GM19193 (cell line): ENCODE data around the gene PMVK.

Source experiments
- POLR2A ChIP-seq: IDR thresholded peaks from 4 replicates; pipeline ENCODE4 v1.6.1; 2011; ENCODE audit not compliant: insufficient read depth, insufficient read length; ENCODE audit errors: extremely low read depth

The PMVK gene

DNA sequence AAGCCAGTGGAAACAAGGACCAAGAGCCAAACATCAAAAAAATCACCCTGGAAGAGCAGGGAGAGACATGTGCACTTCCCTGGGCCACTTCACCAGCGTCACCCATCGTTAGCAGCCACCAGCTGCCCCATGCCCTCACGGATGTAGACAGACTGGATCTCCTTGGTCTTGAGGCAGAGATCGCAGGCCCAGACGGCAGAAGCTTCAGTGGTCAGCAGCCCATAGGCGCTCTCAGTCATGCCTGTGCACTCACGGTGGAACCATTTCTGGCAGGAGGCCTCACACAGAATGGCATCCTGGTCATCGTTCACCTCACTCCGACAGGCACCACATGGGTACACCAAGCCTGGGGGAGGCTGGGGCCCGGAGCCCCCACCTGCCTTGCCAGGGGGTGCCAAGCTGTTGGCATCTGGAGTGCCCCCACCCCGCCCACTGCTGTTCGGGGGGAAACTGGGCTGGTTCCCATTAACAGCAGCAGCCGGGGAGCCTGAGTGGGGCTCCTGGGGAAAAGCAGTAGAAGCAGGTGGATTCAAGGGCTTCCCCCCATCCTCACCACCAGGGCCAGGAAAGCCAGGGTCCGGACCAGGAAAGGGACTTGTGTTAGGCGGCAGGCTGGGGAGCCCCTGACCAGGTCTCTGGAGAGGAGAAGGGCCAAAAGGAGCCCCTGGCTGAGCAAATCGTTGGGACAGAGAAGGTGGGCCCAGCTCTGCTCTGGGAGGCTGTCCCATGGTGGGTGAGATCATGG is 22.3 kb upstream of the PMVK start:
- no peak for TF ChIP-seq POLR2A

DNA sequence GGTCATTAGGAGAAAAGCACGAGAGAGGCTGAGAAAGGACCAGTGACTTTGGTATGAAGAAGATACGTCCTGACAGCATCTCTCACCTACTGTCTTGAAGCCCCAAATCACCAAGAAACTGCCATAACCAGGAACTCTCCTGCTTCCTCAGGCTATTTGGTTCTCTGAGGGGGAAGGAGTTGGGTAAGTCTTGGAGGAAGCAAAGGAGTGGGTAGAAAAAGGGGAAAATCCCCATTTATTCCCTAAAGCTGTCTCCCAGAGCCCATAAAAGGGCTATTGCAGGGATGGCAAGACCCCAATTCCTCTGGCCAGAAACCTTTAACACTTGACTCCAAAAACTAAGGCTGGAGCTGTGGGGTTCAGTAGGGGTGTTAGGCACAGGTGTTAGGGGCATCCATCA is 21.5 kb upstream of the PMVK start:
- TF ChIP-seq POLR2A, result no peak

DNA sequence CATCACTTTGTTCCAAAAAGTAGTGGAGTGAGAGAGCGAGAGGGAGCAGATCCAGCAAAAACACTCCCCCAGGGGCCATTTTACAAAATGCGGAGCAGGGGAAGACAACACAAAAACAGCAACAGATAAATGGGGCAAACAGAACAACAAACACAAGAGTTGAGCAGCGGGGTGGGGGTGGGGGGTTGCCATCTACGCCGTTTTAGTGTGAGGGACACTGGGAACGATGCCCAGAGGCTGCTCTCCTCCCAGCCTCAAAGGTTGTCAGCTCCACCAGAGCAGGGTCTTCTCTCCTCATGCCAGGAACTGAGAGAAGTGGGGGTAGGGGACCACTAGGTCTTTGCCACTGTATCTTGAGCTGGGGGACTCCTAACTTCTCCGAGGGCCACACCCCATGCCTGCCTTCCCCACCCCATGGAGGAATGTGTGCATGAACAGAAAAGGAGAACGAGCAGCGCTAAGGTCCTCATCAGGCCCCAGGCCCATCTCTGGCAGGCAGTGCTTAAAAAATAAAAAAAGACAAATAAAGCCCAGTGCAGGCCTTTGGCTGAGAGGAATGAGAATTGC is 20.7 kb upstream of the PMVK start:
- TF ChIP-seq POLR2A, result no peak

DNA sequence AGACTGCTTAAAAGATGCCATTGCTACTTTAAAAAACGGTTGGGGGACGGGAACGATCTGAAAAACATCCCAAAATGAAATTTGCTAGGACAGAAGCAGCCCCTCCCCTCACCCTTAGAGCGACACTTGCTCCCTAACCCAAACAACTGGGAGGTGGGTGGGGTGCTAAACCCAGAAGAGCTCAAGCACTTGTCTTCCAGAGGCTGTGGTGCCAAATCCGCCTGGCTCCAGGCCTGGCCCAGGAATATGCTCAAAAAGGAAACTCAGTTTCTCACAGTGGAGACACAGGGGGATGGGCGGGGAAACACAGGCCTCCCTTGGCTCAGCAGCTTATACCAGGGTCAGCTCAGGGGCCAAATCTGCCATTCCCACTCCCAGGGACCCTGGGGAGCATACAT is 20.0 kb upstream of the PMVK start:
- no peak for TF ChIP-seq POLR2A

DNA sequence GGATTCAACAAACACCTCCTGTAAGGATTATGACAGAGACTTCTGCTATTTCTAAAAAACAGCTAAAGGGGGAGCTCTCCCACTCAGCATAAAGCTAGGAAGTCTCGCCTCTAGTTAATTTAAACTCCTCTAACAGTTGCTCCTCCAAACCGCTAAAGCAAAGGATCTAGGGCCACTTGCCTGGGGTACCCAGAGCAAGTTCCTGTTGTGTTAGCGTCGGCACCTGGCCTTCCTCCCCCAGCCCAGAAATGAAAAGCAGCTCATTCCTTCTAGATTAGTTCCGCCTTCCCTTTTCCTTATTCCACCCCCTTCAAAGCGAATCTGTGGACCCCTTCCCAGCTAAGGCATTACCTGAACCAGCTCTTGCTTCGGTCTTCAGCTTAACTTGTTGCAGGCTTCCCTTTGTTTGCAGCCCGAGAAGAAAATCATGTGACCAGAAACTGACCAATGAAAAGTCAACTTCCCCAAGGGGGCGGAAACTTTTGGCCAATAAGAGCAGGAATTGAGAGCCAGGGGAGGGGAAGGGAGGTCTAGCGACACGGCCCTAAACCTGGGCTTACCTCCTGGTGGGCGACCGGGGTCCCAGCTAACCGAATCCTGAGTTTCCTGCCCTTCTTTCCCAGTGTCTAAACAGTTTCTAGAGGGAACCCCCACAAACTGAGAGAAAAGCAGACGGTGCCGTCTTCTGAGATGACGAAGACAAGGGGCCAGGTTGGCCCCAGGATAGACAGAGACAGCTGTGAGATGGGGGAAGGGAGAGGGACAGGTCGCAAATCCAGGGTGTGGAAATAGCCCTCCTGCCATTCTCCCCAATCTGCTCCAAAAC is 19.4 kb upstream of the PMVK start, which contains the start of gene PBXIP1:
Gene PBXIP1, minus strand, starts transcription at position 382 of the 826 bp plus-strand sequence. CDS start 2,378 bp downstream, outside the sequence.
- no peak for TF ChIP-seq POLR2A

DNA sequence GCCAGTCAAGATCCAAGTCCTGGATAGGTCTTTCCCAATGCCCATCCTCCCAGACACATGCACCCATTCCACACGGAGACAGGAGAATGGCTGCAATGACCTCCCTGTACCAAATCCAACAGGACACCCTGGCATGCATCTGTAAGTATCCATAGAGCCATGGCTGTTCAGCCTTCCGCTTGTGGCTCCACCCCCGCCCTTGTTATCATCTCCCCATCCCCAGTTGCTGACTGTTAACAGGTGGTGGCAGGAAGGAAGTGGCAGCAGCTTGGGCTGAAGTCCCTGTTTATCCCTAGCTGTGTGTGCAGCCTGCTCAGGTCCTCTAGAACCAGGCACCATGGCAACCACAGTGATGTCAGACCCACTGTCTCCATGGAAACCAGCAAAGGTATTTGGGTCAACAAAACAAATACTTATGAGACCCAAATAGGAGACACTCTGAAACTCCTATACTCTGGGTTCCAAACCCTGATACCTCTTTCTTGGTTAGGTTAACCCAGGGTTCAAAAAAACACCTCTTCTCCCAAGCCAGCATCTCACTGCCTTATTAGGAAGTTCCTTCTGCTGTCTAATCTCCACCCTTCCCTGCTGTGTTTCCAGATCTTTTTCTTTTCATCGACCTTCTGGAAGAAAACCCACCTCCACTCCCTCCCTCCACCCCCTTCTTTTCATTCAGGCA is 18.7 kb upstream of the PMVK start:
- peak; percentile 42 for TF ChIP-seq POLR2A

DNA sequence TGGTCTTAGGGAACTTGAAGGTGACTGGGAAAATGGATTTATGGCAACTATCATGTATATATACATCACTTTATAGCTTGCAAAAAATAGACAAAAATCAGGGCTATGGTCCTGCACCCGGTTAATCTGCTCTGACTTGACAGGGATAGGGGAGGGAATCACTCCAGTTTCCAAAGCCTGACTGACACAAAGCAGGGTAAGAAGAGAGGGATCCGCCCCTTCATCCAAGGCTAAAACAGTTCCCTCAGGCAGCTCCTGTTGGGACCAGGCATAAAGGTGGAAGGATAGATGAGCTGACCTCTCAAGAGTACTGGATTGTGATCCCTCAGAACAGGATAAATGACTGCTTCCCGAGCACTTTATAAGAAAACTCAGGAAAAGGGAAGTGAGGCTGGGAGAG is 18.0 kb upstream of the PMVK start:
- TF ChIP-seq POLR2A, result no peak

DNA sequence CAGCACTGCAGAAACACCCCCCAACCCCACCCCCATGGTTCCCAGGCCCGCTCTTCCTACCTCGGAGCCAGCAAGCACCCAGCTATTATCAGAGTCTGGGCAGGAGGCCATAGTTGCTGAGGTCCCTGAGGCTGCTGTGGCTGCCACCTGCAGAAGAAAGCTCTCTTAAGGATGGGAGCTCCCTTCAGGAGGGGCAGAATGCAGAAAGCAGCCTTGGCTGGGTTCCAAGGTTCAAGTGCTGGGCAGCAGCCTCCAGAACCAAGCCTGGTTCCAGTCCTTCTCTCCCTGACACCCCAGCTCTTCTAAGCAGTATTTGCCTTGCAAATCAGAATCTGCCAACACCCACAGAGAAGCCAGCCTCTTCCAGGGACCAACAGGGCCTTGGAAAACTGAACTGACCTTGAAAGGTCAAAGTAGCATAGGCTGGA is 17.1 kb upstream of the PMVK start:
- no peak for TF ChIP-seq POLR2A

DNA sequence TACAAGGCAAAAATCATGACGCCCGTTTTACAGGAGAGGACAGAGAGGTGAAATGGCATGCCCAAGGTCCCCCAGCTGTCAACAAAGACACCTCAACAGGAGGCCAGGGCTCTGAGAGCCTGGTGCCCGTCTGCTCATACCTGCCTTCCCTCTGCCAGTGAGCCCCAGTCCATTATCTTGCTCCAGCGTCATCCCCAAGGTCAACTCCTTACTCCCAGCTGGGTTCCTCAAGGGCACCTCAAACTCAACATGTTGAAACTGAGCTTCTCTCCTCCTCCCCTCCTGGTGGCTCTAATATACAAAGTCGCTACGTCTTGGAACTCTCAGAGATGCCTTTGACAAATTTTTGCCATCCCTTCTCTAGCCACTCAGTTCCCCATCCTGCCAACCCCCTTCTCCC is 16.1 kb upstream of the PMVK start:
- no peak for TF ChIP-seq POLR2A

DNA sequence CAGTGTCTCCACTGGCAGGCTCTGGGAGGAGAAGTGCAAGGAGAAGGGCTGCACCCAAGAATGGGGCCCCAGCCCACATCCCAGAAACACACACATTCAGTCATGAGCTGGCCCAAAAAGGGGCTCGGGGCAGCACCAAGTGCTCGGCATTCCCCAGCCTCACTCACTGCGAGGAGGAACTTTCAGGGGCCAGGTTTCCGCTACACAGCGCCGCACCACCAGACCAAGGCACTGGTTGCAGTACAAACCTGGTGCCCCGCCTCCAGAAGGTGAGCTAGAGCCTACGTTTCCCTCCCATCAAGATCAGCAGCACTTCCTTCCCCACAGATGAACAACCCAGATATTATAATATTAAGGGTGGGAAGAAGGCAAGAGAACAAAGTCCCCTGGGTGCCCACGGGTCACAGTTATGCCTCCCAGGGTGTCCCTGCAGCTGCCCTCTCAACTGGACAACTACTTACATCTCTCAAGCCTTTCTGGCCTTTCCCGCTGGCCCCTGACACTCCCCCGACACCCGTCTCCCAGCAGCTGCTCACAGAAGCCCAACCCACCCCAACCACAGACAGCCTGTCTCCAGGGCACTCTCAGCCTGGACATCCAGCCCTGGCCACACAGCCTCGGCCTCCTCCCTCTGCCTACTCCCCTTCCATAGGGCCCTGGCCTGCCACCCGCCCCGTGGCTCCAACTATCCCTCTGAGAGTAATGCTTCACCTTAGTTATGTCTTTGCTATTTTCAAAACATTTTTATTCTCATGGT is 15.6 kb upstream of the PMVK start:
- no peak for TF ChIP-seq POLR2A

DNA sequence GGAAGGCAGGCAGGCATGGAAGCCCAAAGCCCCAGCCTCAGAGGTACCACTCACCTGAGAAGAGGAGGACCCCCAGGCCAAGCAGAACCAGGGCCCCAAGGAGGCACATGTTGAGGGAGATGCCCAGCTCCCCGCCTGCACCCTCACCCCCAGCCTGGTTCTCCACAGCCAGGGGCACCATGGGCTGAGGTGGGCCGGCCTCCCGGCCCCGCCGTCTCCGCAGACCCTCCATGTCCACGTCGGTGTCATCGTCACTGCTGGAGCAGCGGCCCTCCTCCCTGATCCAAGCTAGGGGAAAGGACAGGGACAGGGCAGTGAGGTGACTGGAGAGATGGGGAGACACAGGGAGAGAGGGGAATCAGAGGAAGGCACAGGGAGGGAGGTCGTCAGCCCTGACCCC is 11.6 kb upstream of the PMVK start:
- no peak for TF ChIP-seq POLR2A

DNA sequence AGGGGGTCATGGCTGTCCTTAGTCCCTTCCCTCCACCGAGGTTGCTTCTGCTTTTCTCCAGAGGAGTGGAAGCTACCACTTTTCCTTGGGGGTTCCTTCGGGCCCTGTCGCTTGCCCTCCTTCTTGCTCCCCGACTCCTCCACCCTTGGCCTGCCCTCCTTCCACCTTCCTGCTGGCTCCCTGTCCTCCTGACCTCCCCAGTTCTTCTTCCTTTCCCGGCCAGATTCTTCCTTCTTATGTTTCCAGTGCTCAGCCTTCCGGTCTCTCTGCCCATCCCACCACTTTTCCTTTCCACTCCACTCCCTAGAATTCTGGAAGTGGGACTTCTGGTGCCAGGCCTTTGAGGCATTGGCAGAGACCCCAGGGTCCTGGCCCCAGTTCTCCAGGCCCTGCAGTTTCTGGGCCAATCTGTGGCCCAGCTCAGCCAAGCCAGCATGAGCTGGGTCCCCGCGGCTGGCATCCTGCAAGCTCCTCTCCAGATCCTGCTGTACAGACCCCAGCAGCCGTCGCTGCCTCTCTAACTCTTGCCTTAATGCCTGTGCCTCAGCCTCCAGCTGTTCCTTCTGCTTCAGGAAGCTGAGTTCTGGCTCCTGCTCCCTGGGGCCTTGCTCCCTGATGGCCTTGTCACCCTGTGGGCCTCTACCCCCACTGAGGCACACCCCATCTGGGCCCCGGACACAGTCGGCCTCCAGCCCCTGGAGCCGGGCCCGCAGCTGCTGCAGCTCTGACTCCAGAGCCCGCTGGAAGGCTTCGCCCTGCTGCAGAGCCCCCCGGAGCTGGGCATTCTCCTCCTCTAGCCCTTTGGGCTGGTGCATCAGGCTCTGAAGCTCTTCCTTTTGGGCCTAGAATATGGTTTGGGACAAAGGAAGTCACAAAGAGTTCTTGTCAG is 9.7 kb upstream of the PMVK start:
- no peak for TF ChIP-seq POLR2A

DNA sequence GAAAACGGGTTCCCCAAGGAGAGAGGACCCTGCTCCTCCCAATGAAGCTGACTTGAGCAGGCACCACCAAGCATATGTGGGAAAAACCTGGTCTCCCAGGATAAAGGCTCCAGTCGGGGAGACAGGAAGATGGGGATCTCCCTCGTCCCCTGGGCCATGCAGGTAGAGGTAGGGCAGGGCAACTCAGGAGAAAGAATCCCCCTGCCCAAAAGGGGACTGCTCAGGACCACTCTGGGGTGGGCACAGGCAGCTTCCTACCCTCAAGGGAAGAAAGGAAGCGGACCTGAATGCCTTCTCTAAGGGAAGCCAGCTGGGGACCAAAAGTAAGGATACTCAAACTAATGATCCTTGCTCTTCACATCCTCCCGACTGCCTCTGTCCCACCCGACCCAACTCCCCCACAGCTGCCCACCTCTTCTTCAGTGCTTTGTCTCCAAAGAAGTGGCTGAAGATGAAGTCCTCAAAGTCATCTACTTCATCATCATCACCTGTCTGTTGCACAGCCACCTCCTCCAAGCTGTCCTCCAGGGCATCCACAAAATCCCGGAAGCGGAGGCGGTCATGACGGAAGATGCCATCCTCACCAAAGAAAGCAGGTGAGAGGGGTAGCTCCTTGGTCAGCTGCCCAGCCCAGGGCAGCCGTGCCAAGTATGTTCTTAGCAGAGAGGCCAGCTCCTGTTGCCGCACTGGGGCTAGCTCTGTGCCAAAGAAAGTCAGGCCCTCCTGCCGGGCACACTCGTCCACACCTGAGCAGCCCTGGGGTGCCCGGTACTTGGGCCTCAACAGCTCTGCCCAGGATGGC is 8.8 kb upstream of the PMVK start:
- no peak for TF ChIP-seq POLR2A
